ENCODE data around the gene CRYBG1.

- TF ChIP-seq, protein P1, sequence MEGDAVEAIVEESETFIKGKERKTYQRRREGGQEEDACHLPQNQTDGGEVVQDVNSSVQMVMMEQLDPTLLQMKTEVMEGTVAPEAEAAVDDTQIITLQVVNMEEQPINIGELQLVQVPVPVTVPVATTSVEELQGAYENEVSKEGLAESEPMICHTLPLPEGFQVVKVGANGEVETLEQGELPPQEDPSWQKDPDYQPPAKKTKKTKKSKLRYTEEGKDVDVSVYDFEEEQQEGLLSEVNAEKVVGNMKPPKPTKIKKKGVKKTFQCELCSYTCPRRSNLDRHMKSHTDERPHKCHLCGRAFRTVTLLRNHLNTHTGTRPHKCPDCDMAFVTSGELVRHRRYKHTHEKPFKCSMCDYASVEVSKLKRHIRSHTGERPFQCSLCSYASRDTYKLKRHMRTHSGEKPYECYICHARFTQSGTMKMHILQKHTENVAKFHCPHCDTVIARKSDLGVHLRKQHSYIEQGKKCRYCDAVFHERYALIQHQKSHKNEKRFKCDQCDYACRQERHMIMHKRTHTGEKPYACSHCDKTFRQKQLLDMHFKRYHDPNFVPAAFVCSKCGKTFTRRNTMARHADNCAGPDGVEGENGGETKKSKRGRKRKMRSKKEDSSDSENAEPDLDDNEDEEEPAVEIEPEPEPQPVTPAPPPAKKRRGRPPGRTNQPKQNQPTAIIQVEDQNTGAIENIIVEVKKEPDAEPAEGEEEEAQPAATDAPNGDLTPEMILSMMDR (IDR thresholded peaks at IDR 0.05; ENCODE audit: low read depth, low read length) = no peak
- no peak for TF ChIP-seq MYC (IDR thresholded peaks at IDR 0.05; ENCODE audit: low read depth, low read length)
These were observed 100.6 kb downstream of the CRYBG1 start for GRCh38 chr6:106461084-106461483.
